Measurements from ENCODE around the gene TIMP2. TPM values are rescaled to one million over a fixed set of nuclear protein-coding genes. Genes with fewer than 3 reads are reported as not detected.

Gene TIMP2
- total RNA-seq, 2 experiments from 2014 or later: 0.54 TPM; not detected in 1

DNA sequence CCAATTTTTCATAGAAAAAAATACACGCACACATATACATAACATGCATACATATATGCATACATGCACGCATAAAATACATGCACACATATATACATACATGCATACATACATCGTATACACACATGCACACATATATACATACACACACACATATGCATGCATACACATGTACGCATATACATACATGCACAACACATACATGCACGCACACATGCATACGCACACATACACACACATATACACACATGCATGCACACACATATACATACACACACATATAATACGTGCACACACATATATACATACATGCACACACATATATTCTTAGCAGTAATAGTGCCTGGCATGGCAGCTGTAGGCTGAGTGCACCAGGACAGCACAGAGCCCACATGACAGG is 109.5 kb downstream of the TIMP2 start:
- Histone ChIP-seq H3K4me1 (ENCODE audit: insufficient read depth, low read length, poor library complexity, severe bottlenecking) (no peaks in the 10 kb centered on the region), H4K20me1 (ENCODE audit: insufficient read depth, low read length) (no peaks in the 10 kb centered on the region), H3K4me3 (ENCODE audit: low read depth, low read length, poor library complexity, severe bottlenecking) (no peak overlapping the region), H3K9me2 (ENCODE audit: insufficient read depth, low read length) (no peaks in the 10 kb centered on the region), H3K4me2 (ENCODE audit: low read length) (no peak overlapping the region), H3K36me3 (ENCODE audit: insufficient read depth, low read length) (peaks cover 100% of the 10 kb centered on the region), H3K9me3 (ENCODE audit: low read length) (no peaks in the 10 kb centered on the region), H3K27ac (ENCODE audit: low read depth, low read length, poor library complexity, severe bottlenecking) (no peak overlapping the region), H3K79me2 (ENCODE audit: insufficient read depth, low read depth, low read length) (no peaks in the 10 kb centered on the region), H2AFZ (ENCODE audit: low read length) (no peak overlapping the region)
- intact Hi-C loops (cut with micrococcal nuclease; ENCODE audit: unreplicated experiment): no loop called here
- no TSS peak for BruUV-seq (replicated peaks)
- no peak for DNase-seq (ENCODE audit: low spot score)
- ChIA-PET CTCF (ENCODE audit: unreplicated experiment) (no interaction called here), POLR2A (interaction anchor here (0.6 kb wide), 1 partner anchor 24 kb away, joined by 4 read pairs; no protein-coding TSS in a partner anchor)
- TF ChIP-seq CTCF (conservative IDR thresholded peaks at IDR 0.05; ENCODE audit: low read length) (no peak), EZH2phosphoT487 (IDR thresholded peaks at IDR 0.05; ENCODE audit: borderline replicate concordance, low read depth, low read length) (no peak)

GRCh38 chr17:78812855-78813254 is 112.3 kb downstream of the TIMP2 start:
- BruUV-seq (replicated peaks): no TSS peak
- TF ChIP-seq CTCF (conservative IDR thresholded peaks at IDR 0.05; ENCODE audit: low read length) (no peak), EZH2phosphoT487 (IDR thresholded peaks at IDR 0.05; ENCODE audit: borderline replicate concordance, low read depth, low read length) (no peak)
- no peak overlapping the region for H3K27ac ChIP-seq (ENCODE audit: low read depth, low read length, poor library complexity, severe bottlenecking)
- no peaks in the 10 kb centered on the region for H3K9me3 ChIP-seq (ENCODE audit: low read length)
- no peaks in the 10 kb centered on the region for H3K9me2 ChIP-seq (ENCODE audit: insufficient read depth, low read length)
- intact Hi-C loops (cut with micrococcal nuclease; ENCODE audit: unreplicated experiment): no loop called here
- DNase-seq (ENCODE audit: low spot score): no peak
- no peak overlapping the region for H2AFZ ChIP-seq (ENCODE audit: low read length)
- ChIA-PET POLR2A (interaction anchor here (0.6 kb wide), 1 partner anchor 62 kb away, joined by 3 read pairs; no protein-coding TSS in a partner anchor), CTCF (ENCODE audit: unreplicated experiment) (no interaction called here)
- H3K4me1 ChIP-seq (ENCODE audit: insufficient read depth, low read length, poor library complexity, severe bottlenecking): no peaks in the 10 kb centered on the region
- no peaks in the 10 kb centered on the region; the same call in none of the 2 replicates for H4K20me1 ChIP-seq (ENCODE audit: insufficient read depth, low read length)
- no peak overlapping the region for H3K4me2 ChIP-seq (ENCODE audit: low read length)
- H3K79me2 ChIP-seq (ENCODE audit: insufficient read depth, low read depth, low read length): no peaks in the 10 kb centered on the region
- no peak overlapping the region for H3K4me3 ChIP-seq (ENCODE audit: low read depth, low read length, poor library complexity, severe bottlenecking)
- H3K36me3 ChIP-seq (ENCODE audit: insufficient read depth, low read length): peaks cover 100% of the 10 kb centered on the region

DNA sequence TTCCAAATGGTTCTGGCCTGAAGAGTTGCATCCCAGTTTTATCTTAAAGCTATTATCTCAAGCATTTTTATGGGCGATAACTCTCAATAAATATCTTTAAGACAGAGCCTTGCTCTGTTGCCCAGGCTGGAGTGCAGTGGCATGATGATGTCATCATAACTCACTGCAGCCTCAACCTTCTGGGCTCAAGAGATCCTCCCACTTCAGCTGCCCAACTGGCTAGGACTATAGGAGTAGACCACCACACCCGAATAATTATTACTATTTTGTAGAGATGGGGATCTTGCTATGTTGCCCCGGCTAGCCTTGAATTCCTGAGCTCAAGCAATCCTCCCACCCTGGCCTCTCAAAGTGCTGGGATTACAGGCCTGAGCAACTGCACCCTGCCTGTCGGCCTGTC is 117.0 kb downstream of the TIMP2 start:
- no peaks in the 10 kb centered on the region for H3K9me2 ChIP-seq (ENCODE audit: insufficient read depth, low read length)
- H2AFZ ChIP-seq (ENCODE audit: low read length): no peak overlapping the region
- H3K4me1 ChIP-seq (ENCODE audit: insufficient read depth, low read length, poor library complexity, severe bottlenecking): no peaks in the 10 kb centered on the region
- ChIA-PET CTCF (ENCODE audit: unreplicated experiment) (no interaction called here), POLR2A (no interaction called here)
- H4K20me1 ChIP-seq (ENCODE audit: insufficient read depth, low read length): no peaks in the 10 kb centered on the region; the same call in none of the 2 replicates
- intact Hi-C loops (cut with micrococcal nuclease; ENCODE audit: unreplicated experiment): no loop called here
- no peak overlapping the region for H3K4me3 ChIP-seq (ENCODE audit: low read depth, low read length, poor library complexity, severe bottlenecking)
- H3K9me3 ChIP-seq (ENCODE audit: low read length): no peaks in the 10 kb centered on the region
- no peak for DNase-seq (ENCODE audit: low spot score)
- H3K79me2 ChIP-seq (ENCODE audit: insufficient read depth, low read depth, low read length): no peaks in the 10 kb centered on the region
- peaks cover 100% of the 10 kb centered on the region for H3K36me3 ChIP-seq (ENCODE audit: insufficient read depth, low read length)
- H3K27ac ChIP-seq (ENCODE audit: low read depth, low read length, poor library complexity, severe bottlenecking): no peak overlapping the region
- BruUV-seq (replicated peaks): no TSS peak
- H3K4me2 ChIP-seq (ENCODE audit: low read length): no peak overlapping the region
- TF ChIP-seq EZH2phosphoT487 (IDR thresholded peaks at IDR 0.05; ENCODE audit: borderline replicate concordance, low read depth, low read length) (no peak), CTCF (conservative IDR thresholded peaks at IDR 0.05; ENCODE audit: low read length) (no peak)

Data from OCI-LY7 (cell line).